Ishikawa (cell line): Measurements from ENCODE around the gene AK9.

Source experiments
- CEBPB ChIP-seq: IDR thresholded peaks from 2 replicates; pipeline ENCODE4 v1.6.1; 2012
- CREB1 ChIP-seq: IDR thresholded peaks from 2 replicates; pipeline ENCODE4 v1.6.1; 2012; ENCODE audit warnings: low read depth
- EGR1 ChIP-seq: IDR thresholded peaks from 2 replicates; pipeline ENCODE4 v1.6.1; 2012
- EP300 ChIP-seq: IDR thresholded peaks from 2 replicates; pipeline ENCODE4 v1.6.1; 2012; ENCODE audit warnings: borderline replicate concordance
- FOXM1 ChIP-seq: IDR thresholded peaks from 2 replicates; pipeline ENCODE4 v1.6.1; 2012; ENCODE audit warnings: low read depth, borderline replicate concordance
- MAX ChIP-seq: IDR thresholded peaks from 2 replicates; pipeline ENCODE4 v1.6.1; 2012
- NFIC ChIP-seq: IDR thresholded peaks from 2 replicates; pipeline ENCODE4 v1.6.1; 2012
- RAD21 ChIP-seq: IDR thresholded peaks from 2 replicates; pipeline ENCODE4 v1.6.1; 2012; ENCODE audit warnings: low read depth
- REST ChIP-seq: IDR thresholded peaks from 2 replicates; pipeline ENCODE4 v1.6.1; 2012; ENCODE audit warnings: low read depth, mild to moderate bottlenecking
- TAF1 ChIP-seq: IDR thresholded peaks from 2 replicates; pipeline ENCODE4 v1.6.1; 2012; ENCODE audit warnings: low read depth, mild to moderate bottlenecking
- TCF12 ChIP-seq: IDR thresholded peaks from 2 replicates; pipeline ENCODE4 v1.6.1; 2012; ENCODE audit warnings: low read depth
- TEAD4 ChIP-seq: IDR thresholded peaks from 2 replicates; pipeline ENCODE4 v1.6.1; 2012
- USF1 ChIP-seq: IDR thresholded peaks from 2 replicates; pipeline ENCODE4 v1.6.1; 2012
- YY1 ChIP-seq: IDR thresholded peaks from 2 replicates; pipeline ENCODE4 v1.6.1; 2012; ENCODE audit warnings: low read depth
- ZBTB7A ChIP-seq: IDR thresholded peaks from 2 replicates; pipeline ENCODE4 v1.6.1; 2012; ENCODE audit warnings: low read depth

Gene AK9

GRCh38 chr6:109693111-109693510 is 2.1 kb upstream of the AK9 start:
- no peak for TF ChIP-seq RAD21
- no peak for TF ChIP-seq USF1
- no peak for TF ChIP-seq MAX
- no peak for TF ChIP-seq YY1
- TF ChIP-seq ZBTB7A, result no peak
- no peak for TF ChIP-seq TEAD4

GRCh38 chr6:109690373-109690736 is 647 bp downstream of the AK9 start:
- no peak for TF ChIP-seq USF1
- TF ChIP-seq ZBTB7A, result peak; percentile 74
- TF ChIP-seq EP300, result no peak
- TF ChIP-seq CEBPB, result no peak
- no peak; the same call in 1 of the 2 replicates for TF ChIP-seq TAF1
- TF ChIP-seq MAX, result no peak
- TF ChIP-seq TCF12, result no peak
- 0 out of 2 replicates have a peak, but pooled peaks have one; percentile 41 for TF ChIP-seq YY1
- TF ChIP-seq EGR1, result no peak
- TF ChIP-seq NFIC, result no peak
- no peak for TF ChIP-seq RAD21

GRCh38 chr6:109687271-109687761 is 3.7 kb downstream of the AK9 start:
- TF ChIP-seq FOXM1 (no peak), NFIC (no peak), TEAD4 (no peak), EGR1 (no peak), ZBTB7A (no peak), USF1 (no peak), TCF12 (no peak), TAF1 (no peak), RAD21 (no peak), YY1 (no peak), REST (no peak), CEBPB (no peak), CREB1 (no peak), EP300 (no peak), MAX (no peak)

- TF ChIP-seq MAX, result no peak
- no peak for TF ChIP-seq FOXM1
- no peak for TF ChIP-seq NFIC
- no peak for TF ChIP-seq TCF12
- no peak for TF ChIP-seq EP300
- TF ChIP-seq ZBTB7A, result no peak
- TF ChIP-seq EGR1, result no peak
- TF ChIP-seq REST, result no peak
- no peak for TF ChIP-seq TEAD4
- TF ChIP-seq USF1, result no peak
- TF ChIP-seq CEBPB, result no peak
- TF ChIP-seq RAD21, result no peak
- TF ChIP-seq TAF1, result no peak
- TF ChIP-seq YY1, result no peak
- no peak for TF ChIP-seq CREB1
These were observed 4.3 kb downstream of the AK9 start for GRCh38 chr6:109686566-109687265.
